Coronary artery (tissue), 2 donors: ENCODE data around the gene CDH23.

ENCODE experiments used
- DNase-seq: peaks from one replicate; pipeline ENCODE4 v3.0.0-alpha.2; 2017; ENCODE audit warnings: low spot score
- H3K27ac ChIP-seq, 2 donors: fragments of 200-600 bp; sonication (generic); one replicate each; pipeline ENCODE4 v1.5.1; 2016 to 2019
- H3K4me3 ChIP-seq: fragments of 200-600 bp; sonication (generic); 2 replicates; pipeline ENCODE4 v1.5.1; 2016; ENCODE audit warnings: mild to moderate bottlenecking, moderate library complexity
- CTCF ChIP-seq: fragments of 200-600 bp; sonication (generic); IDR thresholded peaks from one replicate; pipeline ENCODE4 v1.5.1; 2019; ENCODE audit warnings: antibody characterized with exemption

CDH23 gene

GRCh38 chr10:71489077-71489476 lies 92.4 kb downstream of the CDH23 start:
- TF ChIP-seq CTCF, result no peak
- Histone ChIP-seq H3K4me3 (no peak overlapping the region), H3K27ac (no peak overlapping the region)
- no peak for DNase-seq

GRCh38 chr10:71492872-71493271 lies 96.2 kb downstream of the CDH23 start:
- Histone ChIP-seq H3K27ac (no peak overlapping the region), H3K4me3 (no peak overlapping the region)
- DNase-seq, result no peak
- no peak for TF ChIP-seq CTCF

- H3K4me3 ChIP-seq, result no peak overlapping the region
These were observed 97.0 kb downstream of the CDH23 start for GRCh38 chr10:71493741-71494140.

GRCh38 chr10:71494476-71494875 lies 97.8 kb downstream of the CDH23 start:
- H3K4me3 ChIP-seq, result no peak overlapping the region
- no peak for DNase-seq
- no peak for TF ChIP-seq CTCF

More at GRCh38 chr10:71493741-71494140, 97.0 kb downstream of the CDH23 start:
- DNase-seq, result no peak
- TF ChIP-seq CTCF, result no peak
- no peak overlapping the region for H3K27ac ChIP-seq

GRCh38 chr10:71494980-71495381 lies 98.3 kb downstream of the CDH23 start:
- no peak for TF ChIP-seq CTCF
- no peak for DNase-seq
- no peak overlapping the region for H3K4me3 ChIP-seq
- no peak overlapping the region for H3K27ac ChIP-seq

More at GRCh38 chr10:71494476-71494875, 97.8 kb downstream of the CDH23 start:
- H3K27ac ChIP-seq, result no peak overlapping the region

- H3K27ac ChIP-seq, result no peak overlapping the region
- no peak for DNase-seq
- no peak overlapping the region for H3K4me3 ChIP-seq
- TF ChIP-seq CTCF, result no peak
These were observed 100.4 kb downstream of the CDH23 start for GRCh38 chr10:71496927-71497762.

GRCh38 chr10:71497763-71498326 lies 101.1 kb downstream of the CDH23 start:
- no peak overlapping the region for H3K27ac ChIP-seq
- no peak overlapping the region for H3K4me3 ChIP-seq
- no peak for TF ChIP-seq CTCF
- DNase-seq, result no peak
